Nephron (organoid): ENCODE measurements around the gene CRMP1.

Experiments used
- H3K27ac Mint-ChIP-seq, 3 experiments: 2 replicates each; pipeline ENCODE4 v1.8.0; 2020; ENCODE audit warnings: mixed read lengths in 3 of 3, mild to moderate bottlenecking in 2 of 3, moderate library complexity in 1 of 3
- H3K27me3 Mint-ChIP-seq: 2 replicates; pipeline ENCODE4 v1.8.0; 2021; ENCODE audit warnings: low read depth, mild to moderate bottlenecking, moderate library complexity, mixed read lengths
- H3K36me3 Mint-ChIP-seq: 2 replicates; pipeline ENCODE4 v1.8.0; 2020; ENCODE audit warnings: low read depth, mixed read lengths
- H3K4me1 Mint-ChIP-seq: 2 replicates; pipeline ENCODE4 v1.8.0; 2020; ENCODE audit warnings: mixed read lengths
- H3K4me3 Mint-ChIP-seq, 3 experiments: 2 replicates each; pipeline ENCODE4 v1.8.0; 2020; ENCODE audit warnings: mild to moderate bottlenecking in 3 of 3, mixed read lengths in 3 of 3, moderate library complexity in 2 of 3
- H3K9me3 Mint-ChIP-seq: 2 replicates; pipeline ENCODE4 v1.8.0; 2020; ENCODE audit warnings: mixed read lengths
- TF ChIP-seq, protein P1 (sequence below), 3 experiments: fragments of 200-600 bp; sonication (generic); IDR thresholded peaks; one replicate each; pipeline ENCODE4 v1.5.0; 2021; ENCODE audit warnings: antibody characterized with exemption in 3 of 3; ENCODE audit not compliant: unreplicated experiment in 3 of 3

Gene CRMP1

DNA sequence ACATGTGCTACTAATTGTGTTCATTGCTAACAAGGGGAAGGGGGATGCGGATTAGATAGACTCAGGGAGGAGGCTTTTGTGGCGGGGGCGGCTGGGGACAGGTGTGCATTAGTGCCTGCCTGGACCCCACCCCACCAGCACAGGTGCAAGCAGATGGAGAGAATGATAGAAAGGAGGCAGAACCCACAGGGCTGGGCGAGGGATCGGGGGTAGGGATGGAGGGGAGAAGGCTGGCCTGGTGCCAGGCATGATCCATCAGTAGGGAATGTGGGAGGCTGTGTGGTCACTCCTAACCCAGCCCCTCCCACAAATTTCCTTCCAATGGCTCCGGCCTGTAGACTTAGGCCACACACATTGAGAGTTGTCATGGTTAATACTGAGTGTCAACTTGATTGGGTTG is 30.5 kb upstream of the CRMP1 start:
- Mint-ChIP-seq H3K4me3 (no peak overlapping the region), H3K9me3 (no peaks in the 10 kb centered on the region), H3K27ac (peak overlapping the region in 1 of 3 experiments; percentile 19), H3K27me3 (peaks cover 25% of the 10 kb centered on the region), H3K4me1 (peaks cover 41% of the 10 kb centered on the region), H3K36me3 (no peaks in the 10 kb centered on the region)
- TF ChIP-seq, protein P1, sequence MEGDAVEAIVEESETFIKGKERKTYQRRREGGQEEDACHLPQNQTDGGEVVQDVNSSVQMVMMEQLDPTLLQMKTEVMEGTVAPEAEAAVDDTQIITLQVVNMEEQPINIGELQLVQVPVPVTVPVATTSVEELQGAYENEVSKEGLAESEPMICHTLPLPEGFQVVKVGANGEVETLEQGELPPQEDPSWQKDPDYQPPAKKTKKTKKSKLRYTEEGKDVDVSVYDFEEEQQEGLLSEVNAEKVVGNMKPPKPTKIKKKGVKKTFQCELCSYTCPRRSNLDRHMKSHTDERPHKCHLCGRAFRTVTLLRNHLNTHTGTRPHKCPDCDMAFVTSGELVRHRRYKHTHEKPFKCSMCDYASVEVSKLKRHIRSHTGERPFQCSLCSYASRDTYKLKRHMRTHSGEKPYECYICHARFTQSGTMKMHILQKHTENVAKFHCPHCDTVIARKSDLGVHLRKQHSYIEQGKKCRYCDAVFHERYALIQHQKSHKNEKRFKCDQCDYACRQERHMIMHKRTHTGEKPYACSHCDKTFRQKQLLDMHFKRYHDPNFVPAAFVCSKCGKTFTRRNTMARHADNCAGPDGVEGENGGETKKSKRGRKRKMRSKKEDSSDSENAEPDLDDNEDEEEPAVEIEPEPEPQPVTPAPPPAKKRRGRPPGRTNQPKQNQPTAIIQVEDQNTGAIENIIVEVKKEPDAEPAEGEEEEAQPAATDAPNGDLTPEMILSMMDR (IDR thresholded peaks at IDR 0.05; ENCODE audit: unreplicated experiment in 3 of 3): no peak

DNA sequence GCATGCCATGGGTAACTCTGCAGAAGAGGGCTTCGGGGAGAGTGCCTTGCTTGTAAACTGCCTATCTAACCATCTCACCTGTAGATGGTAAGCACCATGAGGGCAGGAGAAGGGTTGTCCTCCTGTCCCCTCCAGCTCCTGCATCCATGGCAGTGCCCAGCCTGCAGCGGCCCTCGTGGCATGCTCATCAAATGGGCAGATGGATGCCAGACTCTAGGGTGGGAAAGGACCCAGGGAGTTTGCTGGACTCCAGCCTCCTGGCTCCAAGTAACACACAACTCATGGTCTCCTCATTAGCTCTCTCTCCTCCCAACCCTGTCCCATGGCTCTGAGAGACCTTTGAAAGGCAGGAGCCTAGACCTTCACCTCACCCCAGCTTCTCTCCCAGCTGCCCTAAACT is 29.7 kb upstream of the CRMP1 start:
- H3K27ac Mint-ChIP-seq: no peak overlapping the region
- TF ChIP-seq, protein P1 (IDR thresholded peaks at IDR 0.05; ENCODE audit: unreplicated experiment in 3 of 3): no peak
- H3K36me3 Mint-ChIP-seq: no peaks in the 10 kb centered on the region
- peaks cover 32% of the 10 kb centered on the region for H3K27me3 Mint-ChIP-seq
- H3K4me1 Mint-ChIP-seq: peaks cover 40% of the 10 kb centered on the region
- no peaks in the 10 kb centered on the region for H3K9me3 Mint-ChIP-seq
- no peak overlapping the region for H3K4me3 Mint-ChIP-seq

DNA sequence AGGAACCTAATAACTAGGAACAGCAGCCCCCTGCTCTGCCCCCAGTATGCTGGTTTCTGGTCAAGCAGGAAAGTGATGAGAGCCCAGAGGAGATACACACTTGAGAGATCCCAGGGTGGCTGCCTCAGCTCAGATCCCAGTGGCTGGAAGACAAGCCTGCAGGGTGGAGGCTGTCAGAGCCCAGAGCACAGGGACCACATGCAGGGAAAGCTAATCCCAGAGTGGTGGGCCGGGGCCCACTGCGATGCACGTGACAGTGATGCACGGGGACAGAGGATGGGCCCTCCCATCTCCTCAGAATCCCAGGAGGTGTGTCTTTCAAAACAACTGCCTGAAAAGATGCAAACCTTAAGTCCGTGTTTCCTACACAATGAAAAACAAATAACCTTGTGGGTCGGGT is 29.1 kb upstream of the CRMP1 start:
- Mint-ChIP-seq H3K4me1 (peaks cover 39% of the 10 kb centered on the region), H3K9me3 (no peaks in the 10 kb centered on the region), H3K27me3 (peaks cover 33% of the 10 kb centered on the region), H3K27ac (peak overlapping the region; percentile 57 to 67 (median 59)), H3K36me3 (no peaks in the 10 kb centered on the region), H3K4me3 (no peak overlapping the region)
- TF ChIP-seq, protein P1 (IDR thresholded peaks at IDR 0.05; ENCODE audit: unreplicated experiment in 3 of 3): no peak

DNA sequence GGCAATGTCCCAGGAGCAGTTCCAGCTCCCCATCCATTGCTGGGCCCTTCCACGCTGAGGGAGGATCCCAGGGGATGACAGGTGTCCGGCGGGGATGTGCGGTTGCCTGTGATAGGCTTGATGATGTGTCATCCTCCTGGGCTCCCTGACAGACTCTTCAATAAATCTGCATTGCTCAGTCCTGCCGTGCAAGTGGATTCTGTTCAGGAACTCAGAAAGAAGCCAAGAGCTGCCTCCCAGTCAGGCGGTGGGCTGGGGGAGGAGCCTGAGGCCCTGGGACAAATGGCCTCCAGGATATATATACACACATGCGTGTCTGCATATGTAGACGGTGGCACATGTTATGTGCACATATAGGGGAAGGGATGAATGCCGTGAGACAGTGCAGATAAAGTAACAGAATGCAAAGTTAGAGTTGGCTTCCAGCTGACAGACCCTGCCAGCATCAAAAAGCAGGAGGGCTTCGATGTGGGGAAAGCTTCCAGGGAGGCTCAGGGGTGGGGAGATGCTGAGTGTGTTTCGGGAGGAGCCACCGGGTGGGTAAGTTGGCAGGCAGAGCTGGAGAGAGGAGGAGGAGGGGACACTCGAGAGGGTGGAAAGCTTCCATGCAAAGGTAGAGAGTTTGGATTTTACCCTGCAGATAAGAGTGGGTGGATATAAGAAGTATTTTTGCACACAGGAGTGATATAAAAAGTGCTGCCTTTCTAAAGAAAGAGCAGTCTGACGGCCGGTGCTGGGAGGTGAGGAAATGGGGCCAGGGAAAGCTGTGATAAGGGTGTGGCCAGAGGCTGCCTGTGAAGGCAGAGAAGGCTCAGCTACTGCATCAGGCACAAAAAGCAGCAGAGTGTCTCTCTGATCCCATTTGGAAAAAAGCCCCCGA is 28.5 kb upstream of the CRMP1 start:
- TF ChIP-seq, protein P1 (IDR thresholded peaks at IDR 0.05; ENCODE audit: unreplicated experiment in 3 of 3): no peak
- Mint-ChIP-seq H3K4me3 (peak overlapping the region in 1 of 3 experiments; percentile 26), H3K36me3 (no peaks in the 10 kb centered on the region), H3K4me1 (peaks cover 35% of the 10 kb centered on the region), H3K9me3 (no peaks in the 10 kb centered on the region), H3K27me3 (peaks cover 38% of the 10 kb centered on the region), H3K27ac (peak overlapping the region; percentile 57 to 67 (median 59))

DNA sequence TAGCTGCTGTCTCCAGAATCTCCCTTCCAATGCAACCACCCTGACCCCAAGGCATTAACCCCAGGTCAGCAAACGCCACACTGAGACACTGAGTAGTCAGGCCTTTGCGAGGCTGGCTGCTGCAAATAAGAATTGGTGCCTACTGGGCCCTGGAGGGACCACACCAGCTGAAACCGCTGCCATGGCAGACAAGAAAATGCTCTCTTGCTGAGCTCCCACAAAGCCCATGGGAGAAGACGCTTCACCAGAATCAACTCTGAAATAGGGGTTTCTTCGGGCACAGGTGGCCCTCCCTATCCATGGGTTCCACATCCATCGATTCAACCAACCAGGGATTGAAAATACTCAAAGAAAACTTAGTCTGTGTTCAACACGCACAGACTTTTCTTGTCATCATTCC is 26.7 kb upstream of the CRMP1 start:
- TF ChIP-seq, protein P1 (IDR thresholded peaks at IDR 0.05; ENCODE audit: unreplicated experiment in 3 of 3): no peak
- no peak overlapping the region for H3K27ac Mint-ChIP-seq
- H3K4me1 Mint-ChIP-seq: peaks cover 35% of the 10 kb centered on the region
- H3K36me3 Mint-ChIP-seq: no peaks in the 10 kb centered on the region
- H3K9me3 Mint-ChIP-seq: peaks cover 3% of the 10 kb centered on the region
- H3K4me3 Mint-ChIP-seq: no peak overlapping the region
- peaks cover 42% of the 10 kb centered on the region for H3K27me3 Mint-ChIP-seq

DNA sequence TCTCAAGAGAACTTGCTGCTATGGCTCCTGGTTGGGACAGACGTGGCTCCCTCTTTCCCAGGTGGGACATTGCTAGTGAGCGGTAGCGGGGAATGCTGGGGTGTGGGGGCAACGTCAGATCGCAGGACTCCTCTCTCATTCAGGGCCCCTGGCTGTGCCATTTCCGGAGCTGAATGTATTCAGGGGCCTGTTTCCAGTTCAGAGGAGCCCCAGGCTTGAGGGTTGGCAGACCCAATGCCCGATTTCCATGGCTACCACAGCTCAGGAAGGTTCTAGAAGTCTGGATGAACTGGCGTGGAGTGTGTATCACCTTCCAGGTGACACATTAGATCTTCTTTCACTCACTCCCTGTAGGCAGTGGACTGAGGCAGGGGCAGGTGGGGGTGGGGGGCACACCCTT is 26.2 kb upstream of the CRMP1 start:
- no peaks in the 10 kb centered on the region for H3K36me3 Mint-ChIP-seq
- H3K27ac Mint-ChIP-seq: no peak overlapping the region
- TF ChIP-seq, protein P1 (IDR thresholded peaks at IDR 0.05; ENCODE audit: unreplicated experiment in 3 of 3): no peak
- H3K9me3 Mint-ChIP-seq: peaks cover 3% of the 10 kb centered on the region
- no peak overlapping the region for H3K4me3 Mint-ChIP-seq
- peaks cover 31% of the 10 kb centered on the region for H3K4me1 Mint-ChIP-seq
- H3K27me3 Mint-ChIP-seq: peaks cover 42% of the 10 kb centered on the region
